ENCODE data around the gene RIOK1.
"Not testable (repeated sequence)": the region's sequence is repeated elsewhere in the genome, so short reads cannot be mapped to it uniquely, and the experiment has no call there.

Gene RIOK1

GRCh38 chr6:7449018-7449417 lies 59.4 kb downstream of the RIOK1 start:
- Histone ChIP-seq H3K36me3 (ENCODE audit: control insufficient read depth in 1 of 2, insufficient read depth in 2 of 2, low read length in 2 of 2) (no peaks in the 10 kb centered on the region), H3K9ac (ENCODE audit: low read depth in 1 of 2, low read length in 2 of 2) (no peak overlapping the region)

GRCh38 chr6:7451326-7451725 lies 61.7 kb downstream of the RIOK1 start:
- H3K36me3 ChIP-seq (ENCODE audit: control insufficient read depth in 1 of 2, insufficient read depth in 2 of 2, low read length in 2 of 2): no peaks in the 10 kb centered on the region
- H3K27me3 ChIP-seq (ENCODE audit: control insufficient read depth in 1 of 2, insufficient read depth in 2 of 2, low read length in 2 of 2): no peaks in the 10 kb centered on the region
- no peaks in the 10 kb centered on the region for H3K4me1 ChIP-seq (ENCODE audit: control insufficient read depth in 1 of 2, insufficient read depth in 2 of 2, low read length in 2 of 2)
- no peaks in the 10 kb centered on the region for H3K9me3 ChIP-seq (ENCODE audit: control insufficient read depth in 1 of 2, low read length in 2 of 2)
- no peak overlapping the region for H3K4me3 ChIP-seq (ENCODE audit: low read depth in 1 of 2, low read length in 2 of 2)
- no peak overlapping the region for H3K9ac ChIP-seq (ENCODE audit: low read depth in 1 of 2, low read length in 2 of 2)
- no peak overlapping the region for H3K27ac ChIP-seq (ENCODE audit: low read depth, low read length)

More at GRCh38 chr6:7449018-7449417, 59.4 kb downstream of the RIOK1 start:
- Histone ChIP-seq H3K9me3 (ENCODE audit: control insufficient read depth in 1 of 2, low read length in 2 of 2) (no peaks in the 10 kb centered on the region), H3K4me1 (ENCODE audit: control insufficient read depth in 1 of 2, insufficient read depth in 2 of 2, low read length in 2 of 2) (no peaks in the 10 kb centered on the region), H3K4me3 (ENCODE audit: low read depth in 1 of 2, low read length in 2 of 2) (no peak overlapping the region), H3K27ac (ENCODE audit: low read depth, low read length) (no peak overlapping the region), H3K27me3 (ENCODE audit: control insufficient read depth in 1 of 2, insufficient read depth in 2 of 2, low read length in 2 of 2) (no peaks in the 10 kb centered on the region)

- Histone ChIP-seq H3K27me3 (ENCODE audit: control insufficient read depth in 1 of 2, insufficient read depth in 2 of 2, low read length in 2 of 2) (no peaks in the 10 kb centered on the region), H3K4me3 (ENCODE audit: low read depth in 1 of 2, low read length in 2 of 2) (no peak overlapping the region), H3K27ac (ENCODE audit: low read depth, low read length) (no peak overlapping the region), H3K36me3 (ENCODE audit: control insufficient read depth in 1 of 2, insufficient read depth in 2 of 2, low read length in 2 of 2) (no peaks in the 10 kb centered on the region), H3K9me3 (ENCODE audit: control insufficient read depth in 1 of 2, low read length in 2 of 2) (no peaks in the 10 kb centered on the region), H3K9ac (ENCODE audit: low read depth in 1 of 2, low read length in 2 of 2) (no peak overlapping the region), H3K4me1 (ENCODE audit: control insufficient read depth in 1 of 2, insufficient read depth in 2 of 2, low read length in 2 of 2) (no peaks in the 10 kb centered on the region)
Measured at GRCh38 chr6:7452898-7453297, 63.3 kb downstream of the RIOK1 start.

- no peak overlapping the region for H3K9ac ChIP-seq (ENCODE audit: low read depth in 1 of 2, low read length in 2 of 2)
- no peak overlapping the region for H3K4me3 ChIP-seq (ENCODE audit: low read depth in 1 of 2, low read length in 2 of 2)
- H3K27me3 ChIP-seq (ENCODE audit: control insufficient read depth in 1 of 2, insufficient read depth in 2 of 2, low read length in 2 of 2): no peaks in the 10 kb centered on the region
- H3K4me1 ChIP-seq (ENCODE audit: control insufficient read depth in 1 of 2, insufficient read depth in 2 of 2, low read length in 2 of 2): no peaks in the 10 kb centered on the region
- no peaks in the 10 kb centered on the region for H3K36me3 ChIP-seq (ENCODE audit: control insufficient read depth in 1 of 2, insufficient read depth in 2 of 2, low read length in 2 of 2)
- no peaks in the 10 kb centered on the region for H3K9me3 ChIP-seq (ENCODE audit: control insufficient read depth in 1 of 2, low read length in 2 of 2)
- H3K27ac ChIP-seq (ENCODE audit: low read depth, low read length): no peak overlapping the region
Measured at GRCh38 chr6:7454696-7455358, 65.2 kb downstream of the RIOK1 start.

GRCh38 chr6:7456302-7456701 lies 66.7 kb downstream of the RIOK1 start:
- not testable (repeated sequence) for H3K27ac ChIP-seq (ENCODE audit: low read depth, low read length); H3K9ac ChIP-seq (ENCODE audit: low read depth in 1 of 2, low read length in 2 of 2); H3K4me1 ChIP-seq (ENCODE audit: control insufficient read depth in 1 of 2, insufficient read depth in 2 of 2, low read length in 2 of 2); H3K9me3 ChIP-seq (ENCODE audit: control insufficient read depth in 1 of 2, low read length in 2 of 2); H3K27me3 ChIP-seq (ENCODE audit: control insufficient read depth in 1 of 2, insufficient read depth in 2 of 2, low read length in 2 of 2); H3K36me3 ChIP-seq (ENCODE audit: control insufficient read depth in 1 of 2, insufficient read depth in 2 of 2, low read length in 2 of 2); H3K4me3 ChIP-seq (ENCODE audit: low read depth in 1 of 2, low read length in 2 of 2)

- H3K27ac ChIP-seq (ENCODE audit: low read depth, low read length): no peak overlapping the region
- H3K27me3 ChIP-seq (ENCODE audit: control insufficient read depth in 1 of 2, insufficient read depth in 2 of 2, low read length in 2 of 2): no peaks in the 10 kb centered on the region
- no peak overlapping the region for H3K9ac ChIP-seq (ENCODE audit: low read depth in 1 of 2, low read length in 2 of 2)
- H3K4me3 ChIP-seq (ENCODE audit: low read depth in 1 of 2, low read length in 2 of 2): no peak overlapping the region
- no peaks in the 10 kb centered on the region for H3K9me3 ChIP-seq (ENCODE audit: control insufficient read depth in 1 of 2, low read length in 2 of 2)
- no peaks in the 10 kb centered on the region for H3K36me3 ChIP-seq (ENCODE audit: control insufficient read depth in 1 of 2, insufficient read depth in 2 of 2, low read length in 2 of 2)
- H3K4me1 ChIP-seq (ENCODE audit: control insufficient read depth in 1 of 2, insufficient read depth in 2 of 2, low read length in 2 of 2): peaks cover 0 to 8% of the 10 kb centered on the region in 2 donors
Measured at GRCh38 chr6:7461416-7461815, 71.8 kb downstream of the RIOK1 start.

GRCh38 chr6:7463785-7464184 lies 74.2 kb downstream of the RIOK1 start:
- peaks cover 21 to 29% of the 10 kb centered on the region in 2 donors for H3K4me1 ChIP-seq (ENCODE audit: control insufficient read depth in 1 of 2, insufficient read depth in 2 of 2, low read length in 2 of 2)
- no peak overlapping the region for H3K27ac ChIP-seq (ENCODE audit: low read depth, low read length)
- H3K36me3 ChIP-seq (ENCODE audit: control insufficient read depth in 1 of 2, insufficient read depth in 2 of 2, low read length in 2 of 2): no peaks in the 10 kb centered on the region
- no peaks in the 10 kb centered on the region for H3K9me3 ChIP-seq (ENCODE audit: control insufficient read depth in 1 of 2, low read length in 2 of 2)
- no peak overlapping the region for H3K9ac ChIP-seq (ENCODE audit: low read depth in 1 of 2, low read length in 2 of 2)
- H3K4me3 ChIP-seq (ENCODE audit: low read depth in 1 of 2, low read length in 2 of 2): no peak overlapping the region
- no peaks in the 10 kb centered on the region for H3K27me3 ChIP-seq (ENCODE audit: control insufficient read depth in 1 of 2, insufficient read depth in 2 of 2, low read length in 2 of 2)

GRCh38 chr6:7467007-7467897 lies 77.6 kb downstream of the RIOK1 start:
- peaks cover 21 to 30% of the 10 kb centered on the region in 2 donors for H3K4me1 ChIP-seq (ENCODE audit: control insufficient read depth in 1 of 2, insufficient read depth in 2 of 2, low read length in 2 of 2)
- no peak overlapping the region for H3K9ac ChIP-seq (ENCODE audit: low read depth in 1 of 2, low read length in 2 of 2)
- H3K36me3 ChIP-seq (ENCODE audit: control insufficient read depth in 1 of 2, insufficient read depth in 2 of 2, low read length in 2 of 2): no peaks in the 10 kb centered on the region
- no peak overlapping the region for H3K4me3 ChIP-seq (ENCODE audit: low read depth in 1 of 2, low read length in 2 of 2)
- H3K9me3 ChIP-seq (ENCODE audit: control insufficient read depth in 1 of 2, low read length in 2 of 2): no peaks in the 10 kb centered on the region
- H3K27me3 ChIP-seq (ENCODE audit: control insufficient read depth in 1 of 2, insufficient read depth in 2 of 2, low read length in 2 of 2): no peaks in the 10 kb centered on the region
- H3K27ac ChIP-seq (ENCODE audit: low read depth, low read length): no peak overlapping the region

Measured in duodenal mucosa (tissue), 2 donors.